Spleen (tissue), 11 donors: ENCODE measurements around the gene RERE. TPM values are rescaled to one million over a fixed set of nuclear protein-coding genes. Genes with fewer than 3 reads are reported as not detected.

Experiments used
- DNase-seq: peaks from one replicate; pipeline ENCODE4 v3.0.0-alpha.2; 2020
- H3K27ac ChIP-seq, 8 donors: fragments of 200-600 bp; sonication (generic) in 7 of 8; 1 replicate in 4 of 8; 2 replicates in 4 of 8; pipeline versions ENCODE4 v1.5.0 to v1.8.0; 2016 to 2021; ENCODE audit warnings: inconsistent platforms in 4 of 8, mild to moderate bottlenecking in 4 of 8, moderate library complexity in 1 of 8
- H3K27me3 ChIP-seq, 7 donors: fragments of 200-600 bp; sonication (generic) in 6 of 7; replicated peaks in 1 of 7; 1 replicate in 4 of 7; 2 replicates in 3 of 7; pipeline versions ENCODE4 v1.5.0 to v1.8.0; 2016 to 2021; ENCODE audit warnings: inconsistent platforms in 3 of 7, mild to moderate bottlenecking in 1 of 7
- H3K36me3 ChIP-seq, 6 donors: fragments of 200-600 bp; sonication (generic) in 5 of 6; 1 replicate in 4 of 6; 2 replicates in 2 of 6; pipeline versions ENCODE4 v1.5.0 to v1.8.0; 2016 to 2021; ENCODE audit warnings: inconsistent platforms in 2 of 6
- H3K4me1 ChIP-seq, 6 donors: fragments of 200-600 bp; sonication (generic) in 5 of 6; 1 replicate in 3 of 6; 2 replicates in 3 of 6; pipeline versions ENCODE4 v1.5.0 to v1.8.0; 2016 to 2021; ENCODE audit warnings: inconsistent platforms in 3 of 6
- H3K4me3 ChIP-seq, 8 donors: fragments of 200-600 bp; sonication (generic) in 7 of 8; 1 replicate in 4 of 8; 2 replicates in 4 of 8; pipeline versions ENCODE4 v1.5.0 to v1.8.0; 2016 to 2021; ENCODE audit warnings: inconsistent platforms in 4 of 8, mild to moderate bottlenecking in 4 of 8, moderate library complexity in 2 of 8
- H3K9me3 ChIP-seq, 8 donors: fragments of 200-600 bp; sonication (generic) in 7 of 8; 1 replicate in 4 of 8; 2 replicates in 4 of 8; pipeline versions ENCODE4 v1.5.0 to v1.8.0; 2016 to 2021; ENCODE audit warnings: inconsistent platforms in 4 of 8
- POLR2A ChIP-seq, 3 donors: fragments of 450-650 bp; IDR thresholded peaks; one replicate each; pipeline ENCODE4 v1.5.1; 2017; ENCODE audit warnings: antibody characterized with exemption in 3 of 3, mild to moderate bottlenecking in 1 of 3
- POLR2AphosphoS5 ChIP-seq, 3 donors: sonication (generic); formaldehyde crosslinking; IDR thresholded peaks; one replicate each; pipeline ENCODE4 v1.5.1; 2017; ENCODE audit warnings: antibody characterized with exemption in 3 of 3
- WGBS, 5 donors: extraction: QIAGEN DNeasy Blood & Tissue Kit in 3 of 5; methylation state at CpG; one replicate each; pipeline versions ENCODE4 v1.1.5 to v1.1.7; 2013 to 2018; 5-methylcytosine and 5-hydroxymethylcytosine counted together
- intact Hi-C: fragments of 100-400 bp; cut with DNase I; formaldehyde crosslinking; loops from one replicate; pipeline ENCODE4 v1.15.0; 2023; ENCODE audit warnings: low total_unique reads
- polyA plus RNA-seq, 3 donors: library from polyadenylated mRNA; stranded (reverse); fragments of 200-250 nt; gene quantifications; one replicate each; pipeline ENCODE4 v1.2.1, GENCODE V29; 2013
- total RNA-seq, 7 donors: library from RNA; depleted of rRNA in 3 of 7; stranded (reverse); fragments of >200 nt in 3 of 7; fragmentation: NEBNext Ultra II Directional in 4 of 7; extraction: Animal tissue kit (Norgen Biotek cat#: 25700) in 4 of 7; gene quantifications; one replicate each; pipeline versions ENCODE4 v1.1.0 to v1.2.1, GENCODE V29; 2016 to 2021
- TF ChIP-seq, protein P1 (sequence below), 11 experiments: fragments of 200-600 bp in 7 of 11; fragments of 450-650 bp in 4 of 11; sonication (generic) in 4 of 11; IDR thresholded peaks in 8 of 11; conservative IDR thresholded peaks in 3 of 11; 1 replicate in 7 of 11; 2 replicates in 4 of 11; pipeline versions ENCODE4 v1.4.0 to v1.8.0; 2016 to 2021; ENCODE audit warnings: antibody characterized with exemption in 11 of 11, inconsistent platforms in 4 of 11, mild to moderate bottlenecking in 1 of 11
- donor health status: healthy with polysubstance abuse.
- donor health status: DM: no; HTN: no; CAD: no; lungs with moderate emphysema.
- donor health status: DM: no; HTN: no; CAD: no.
- donor health status: Bipolar disorder and iron deficiency.
- donor health status: healthy.
- donor health status: DM: no; HTN: no; CAD: no.
- donor health status: DM: yes; HTN: yes; CAD: no.

Gene RERE
- total and polyA plus RNA-seq, 10 donors = 10.3 to 149 (median 117) TPM

- TF ChIP-seq POLR2A (IDR thresholded peaks at IDR 0.05) = no peak
- TF ChIP-seq, protein P1, sequence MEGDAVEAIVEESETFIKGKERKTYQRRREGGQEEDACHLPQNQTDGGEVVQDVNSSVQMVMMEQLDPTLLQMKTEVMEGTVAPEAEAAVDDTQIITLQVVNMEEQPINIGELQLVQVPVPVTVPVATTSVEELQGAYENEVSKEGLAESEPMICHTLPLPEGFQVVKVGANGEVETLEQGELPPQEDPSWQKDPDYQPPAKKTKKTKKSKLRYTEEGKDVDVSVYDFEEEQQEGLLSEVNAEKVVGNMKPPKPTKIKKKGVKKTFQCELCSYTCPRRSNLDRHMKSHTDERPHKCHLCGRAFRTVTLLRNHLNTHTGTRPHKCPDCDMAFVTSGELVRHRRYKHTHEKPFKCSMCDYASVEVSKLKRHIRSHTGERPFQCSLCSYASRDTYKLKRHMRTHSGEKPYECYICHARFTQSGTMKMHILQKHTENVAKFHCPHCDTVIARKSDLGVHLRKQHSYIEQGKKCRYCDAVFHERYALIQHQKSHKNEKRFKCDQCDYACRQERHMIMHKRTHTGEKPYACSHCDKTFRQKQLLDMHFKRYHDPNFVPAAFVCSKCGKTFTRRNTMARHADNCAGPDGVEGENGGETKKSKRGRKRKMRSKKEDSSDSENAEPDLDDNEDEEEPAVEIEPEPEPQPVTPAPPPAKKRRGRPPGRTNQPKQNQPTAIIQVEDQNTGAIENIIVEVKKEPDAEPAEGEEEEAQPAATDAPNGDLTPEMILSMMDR (IDR thresholded peaks at IDR 0.05 in 8 of 11, conservative IDR thresholded peaks at IDR 0.05 in 3 of 11) = no peak
- TF ChIP-seq POLR2AphosphoS5 (IDR thresholded peaks at IDR 0.05) = no peak
- no peak for DNase-seq
- Histone ChIP-seq H3K4me3 (no peak overlapping the region), H3K27me3 (no peaks in the 10 kb centered on the region), H3K9me3 (peaks cover 0 to 9% (median 0%) of the 10 kb centered on the region in 8 donors), H3K27ac (no peak overlapping the region), H3K36me3 (peaks cover 0 to 47% (median 3%) of the 10 kb centered on the region in 6 donors), H3K4me1 (peaks cover 0 to 18% (median 6%) of the 10 kb centered on the region in 6 donors)
- WGBS, 5 donors = 68 to 83% (median 74%) methylated on average over 1 of the region's 1 CpG
- intact Hi-C loops = no loop called here
Measured at GRCh38 chr1:8540971-8541370, 276.5 kb downstream of the RERE start.

DNA sequence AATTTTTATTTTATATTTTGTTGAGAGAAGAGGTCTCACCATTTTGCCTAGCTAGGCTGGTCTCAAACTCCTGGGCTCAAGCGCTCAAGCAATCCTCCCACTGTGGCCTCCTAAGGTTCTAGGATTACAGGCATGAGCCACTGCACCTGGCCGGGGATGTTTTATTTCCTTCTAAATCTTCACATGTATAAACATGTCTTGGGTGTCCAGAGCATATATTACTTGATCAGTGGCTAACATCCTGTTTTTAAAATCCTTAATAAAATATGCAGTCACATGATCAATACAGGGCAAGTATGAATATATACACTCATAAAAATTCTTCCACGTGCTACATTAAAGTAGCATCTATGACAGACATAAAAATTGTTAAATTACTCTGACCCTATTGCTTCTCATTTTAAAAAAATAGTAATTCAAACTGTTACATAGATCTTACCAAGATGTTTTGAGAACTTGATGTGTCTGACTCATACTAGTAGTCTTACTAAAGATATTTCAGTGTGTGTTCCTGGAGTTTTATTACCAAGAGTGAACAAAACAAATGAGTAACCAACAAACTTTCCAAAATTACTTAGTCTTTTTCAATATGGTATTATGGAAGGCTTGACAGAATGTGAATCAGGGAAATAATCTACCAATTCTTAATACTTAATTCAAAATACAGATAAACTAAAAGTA is 277.0 kb downstream of the RERE start:
- TF ChIP-seq POLR2AphosphoS5 (IDR thresholded peaks at IDR 0.05) (no peak), POLR2A (IDR thresholded peaks at IDR 0.05) (no peak)
- TF ChIP-seq, protein P1 (IDR thresholded peaks at IDR 0.05 in 8 of 11, conservative IDR thresholded peaks at IDR 0.05 in 3 of 11) = no peak
- no peaks in the 10 kb centered on the region for H3K27me3 ChIP-seq
- DNase-seq = no peak
- H3K4me3 ChIP-seq = no peak overlapping the region
- intact Hi-C loops = no loop called here
- peaks cover 0 to 47% (median 3%) of the 10 kb centered on the region in 6 donors for H3K36me3 ChIP-seq
- H3K4me1 ChIP-seq = peaks cover 0 to 21% (median 7%) of the 10 kb centered on the region in 6 donors
- WGBS, 5 donors = 65 to 87% (median 80%) methylated on average over 3 of the region's 3 CpGs
- H3K9me3 ChIP-seq = peaks cover 0 to 9% (median 0%) of the 10 kb centered on the region in 8 donors
- H3K27ac ChIP-seq = no peak overlapping the region

DNA sequence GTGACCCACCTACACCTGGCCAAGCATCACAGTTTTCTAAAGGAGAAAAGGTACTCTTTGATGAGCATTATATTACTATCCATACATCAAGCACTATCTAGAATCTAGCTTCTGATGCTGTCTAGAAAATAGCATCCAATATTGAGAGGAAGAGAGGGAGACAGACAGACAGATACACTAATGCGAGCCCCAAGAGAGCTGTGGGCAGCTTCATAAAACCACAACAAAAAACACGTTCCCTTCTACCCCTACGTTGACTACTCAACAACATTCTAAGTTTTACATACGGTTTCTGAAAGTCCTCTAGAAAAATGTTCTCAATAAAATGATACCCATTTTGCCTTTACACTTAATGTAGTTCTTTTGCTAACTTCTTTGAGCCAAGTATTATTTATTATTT is 277.8 kb downstream of the RERE start:
- intact Hi-C loops = no loop called here
- Histone ChIP-seq H3K27ac (no peak overlapping the region), H3K4me1 (peaks cover 0 to 29% (median 7%) of the 10 kb centered on the region in 6 donors), H3K36me3 (peaks cover 0 to 40% (median 3%) of the 10 kb centered on the region in 6 donors), H3K4me3 (no peak overlapping the region), H3K27me3 (no peaks in the 10 kb centered on the region), H3K9me3 (peaks cover 0 to 9% (median 0%) of the 10 kb centered on the region in 8 donors)
- 42 to 68% (median 65%) methylated on average over 4 of the region's 4 CpGs for WGBS, 5 donors
- DNase-seq = no peak
- TF ChIP-seq POLR2A (IDR thresholded peaks at IDR 0.05) (no peak), POLR2AphosphoS5 (IDR thresholded peaks at IDR 0.05) (no peak)
- TF ChIP-seq, protein P1 (IDR thresholded peaks at IDR 0.05 in 8 of 11, conservative IDR thresholded peaks at IDR 0.05 in 3 of 11) = no peak

DNA sequence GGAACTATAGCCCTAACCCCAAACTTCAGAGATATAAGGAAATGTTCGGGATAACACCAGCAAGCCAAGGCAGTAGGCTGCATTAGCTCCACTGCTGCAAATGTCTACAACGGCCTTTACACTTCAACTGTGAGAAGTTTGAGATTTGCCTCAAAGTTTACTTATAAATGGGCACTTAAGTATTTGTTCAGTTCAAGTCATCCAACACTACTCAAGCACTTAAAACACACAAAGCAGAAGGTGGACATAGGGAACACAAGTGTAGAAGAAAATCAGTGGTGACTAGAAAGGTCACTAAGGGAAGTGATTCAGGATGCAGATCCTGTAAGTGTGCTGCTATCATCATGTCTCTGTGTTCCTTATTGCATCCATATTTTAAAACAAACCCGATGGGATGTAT is 278.9 kb downstream of the RERE start:
- no peak overlapping the region for H3K4me3 ChIP-seq
- WGBS, 5 donors = 74 to 87% (median 83%) methylated on average over 3 of the region's 3 CpGs
- peaks cover 0 to 40% (median 14%) of the 10 kb centered on the region in 6 donors for H3K4me1 ChIP-seq
- intact Hi-C loops = no loop called here
- H3K9me3 ChIP-seq = no peaks in the 10 kb centered on the region
- TF ChIP-seq POLR2A (IDR thresholded peaks at IDR 0.05) (no peak), POLR2AphosphoS5 (IDR thresholded peaks at IDR 0.05) (no peak)
- TF ChIP-seq, protein P1 (IDR thresholded peaks at IDR 0.05 in 8 of 11, conservative IDR thresholded peaks at IDR 0.05 in 3 of 11) = no peak
- H3K27me3 ChIP-seq = no peaks in the 10 kb centered on the region
- DNase-seq = no peak
- H3K36me3 ChIP-seq = peaks cover 0 to 28% (median 3%) of the 10 kb centered on the region in 6 donors
- H3K27ac ChIP-seq = no peak overlapping the region
